GM21367 (cell line): ENCODE results near the gene USP35.

Source experiments
- ATAC-seq: cut with Tn5 transposase; IDR thresholded peaks from one replicate; pipeline ENCODE4 v1.9.1; 2021; ENCODE audit not compliant: unreplicated experiment

Gene USP35

DNA sequence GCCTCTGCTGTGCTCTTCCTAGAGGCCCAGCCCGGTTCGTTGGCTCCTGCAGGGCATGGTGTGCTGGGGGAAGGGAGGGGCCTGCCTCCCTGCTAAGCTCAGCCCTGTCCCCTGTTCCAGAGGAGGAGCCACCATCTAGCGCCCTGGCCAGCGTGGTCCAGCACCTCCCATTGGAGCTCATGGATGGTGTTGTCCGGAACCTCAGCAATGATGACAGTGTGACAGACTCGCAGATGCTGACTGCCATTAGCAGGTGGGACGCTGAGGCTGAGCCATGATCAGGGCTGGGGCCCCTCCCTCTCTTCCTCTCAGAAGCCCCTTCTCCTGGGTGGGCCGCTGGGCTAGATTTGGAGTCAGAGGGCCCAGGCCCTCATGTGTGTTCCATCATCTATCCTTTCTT is 9.1 kb downstream of the USP35 start:
- no peak for ATAC-seq

DNA sequence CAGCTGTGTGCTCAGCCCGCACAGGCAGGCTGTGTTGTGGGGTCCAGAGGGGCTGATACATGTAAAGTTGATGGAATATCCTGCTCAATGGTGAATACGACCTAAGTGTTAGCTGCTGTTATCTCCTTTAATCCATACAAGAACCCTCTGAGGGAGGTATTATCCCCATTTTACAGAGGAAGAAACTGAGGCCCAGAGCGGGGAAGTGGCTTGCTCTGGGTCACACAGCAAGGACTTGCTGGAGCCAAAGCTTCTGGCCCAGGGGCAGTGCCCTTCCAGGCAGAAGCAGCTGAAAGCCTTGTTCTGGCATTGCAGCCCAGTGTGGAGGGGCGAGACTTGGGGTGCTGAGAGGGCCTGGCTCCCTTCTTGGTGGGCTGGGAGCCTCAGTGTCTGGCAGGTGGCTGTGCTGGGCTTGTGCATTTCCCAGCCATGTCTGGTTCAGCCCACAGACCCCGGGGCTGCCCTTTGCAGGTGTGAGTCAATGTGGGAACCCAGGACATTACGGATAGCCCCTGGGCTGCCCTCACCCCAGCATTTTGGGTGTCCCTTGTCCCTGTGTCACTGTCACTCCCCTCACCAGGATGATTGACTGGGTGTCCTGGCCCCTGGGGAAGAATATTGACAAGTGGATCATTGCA is 10.4 kb downstream of the USP35 start:
- no peak for ATAC-seq

DNA sequence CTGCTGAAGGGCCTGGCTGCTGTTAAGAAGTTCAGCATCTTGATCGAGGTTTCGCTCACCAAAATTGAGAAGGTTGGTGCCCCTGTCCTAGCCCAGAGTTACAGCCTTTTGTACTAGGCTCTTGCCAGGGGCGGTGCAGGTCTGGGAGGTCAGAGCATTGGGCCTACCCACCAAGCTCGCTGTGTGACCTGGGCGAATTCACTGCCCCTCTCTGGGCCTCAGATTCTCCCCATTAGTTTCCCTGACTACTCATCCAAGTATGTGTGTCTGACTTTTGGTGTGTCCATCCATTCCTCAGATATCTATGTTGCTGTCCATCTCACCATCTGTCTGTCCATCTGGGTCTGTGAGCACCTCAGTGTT is 10.9 kb downstream of the USP35 start:
- ATAC-seq, result no peak

DNA sequence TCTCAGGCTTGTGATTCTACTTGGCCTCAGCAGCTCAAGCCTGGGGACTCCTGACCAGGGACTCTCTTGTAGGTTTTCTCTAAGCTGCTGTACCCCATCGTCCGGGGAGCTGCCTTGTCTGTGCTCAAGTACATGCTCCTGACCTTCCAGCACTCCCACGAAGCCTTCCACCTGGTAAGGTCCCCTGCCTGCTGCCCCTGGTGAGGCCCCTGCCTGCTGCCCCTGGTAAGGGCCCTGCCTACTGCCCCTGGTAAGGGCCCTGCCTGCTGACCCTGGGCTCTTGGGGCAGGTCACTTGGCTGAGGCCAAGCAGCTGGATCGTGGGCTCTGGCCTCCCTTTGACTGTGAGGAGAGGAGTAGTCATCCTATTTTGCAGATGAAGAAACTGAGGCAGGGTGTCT is 11.3 kb downstream of the USP35 start:
- no peak for ATAC-seq

GRCh38 chr11:78200553-78200952 is 11.8 kb downstream of the USP35 start:
- no peak for ATAC-seq

DNA sequence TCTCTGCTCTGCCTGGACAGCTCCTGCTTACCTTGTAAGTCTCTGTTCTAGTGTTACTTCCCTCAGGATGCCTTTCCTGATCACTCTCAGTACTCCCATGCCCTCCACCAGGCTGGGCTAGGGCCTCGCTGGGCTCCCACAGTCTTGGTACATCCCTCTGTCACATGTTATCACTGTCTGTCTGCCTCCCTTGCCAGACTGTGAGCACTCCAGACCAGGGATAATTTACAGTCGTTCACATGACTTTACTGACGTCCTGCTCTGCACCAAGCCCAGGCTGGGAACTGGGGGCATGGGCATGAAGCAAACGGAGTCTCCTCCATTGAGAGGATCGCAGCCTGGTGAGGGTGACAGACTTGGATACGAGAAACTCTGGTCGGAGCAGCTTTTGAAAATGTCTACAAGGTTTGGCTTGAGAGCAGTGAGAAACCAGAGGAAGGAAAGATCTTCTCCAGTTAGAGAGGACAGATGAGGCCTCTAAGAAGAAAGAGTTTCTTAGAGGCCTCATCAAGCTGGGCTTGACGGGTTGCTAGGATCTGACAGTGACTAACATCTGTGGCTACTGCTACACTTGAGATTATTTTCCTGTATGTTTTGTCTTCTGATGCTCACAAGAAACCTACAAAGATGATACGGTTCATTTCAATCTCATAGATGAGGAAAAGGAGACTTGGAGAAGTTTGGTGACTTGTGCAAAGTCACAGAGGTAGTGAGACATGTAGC is 12.5 kb downstream of the USP35 start:
- no peak for ATAC-seq

DNA sequence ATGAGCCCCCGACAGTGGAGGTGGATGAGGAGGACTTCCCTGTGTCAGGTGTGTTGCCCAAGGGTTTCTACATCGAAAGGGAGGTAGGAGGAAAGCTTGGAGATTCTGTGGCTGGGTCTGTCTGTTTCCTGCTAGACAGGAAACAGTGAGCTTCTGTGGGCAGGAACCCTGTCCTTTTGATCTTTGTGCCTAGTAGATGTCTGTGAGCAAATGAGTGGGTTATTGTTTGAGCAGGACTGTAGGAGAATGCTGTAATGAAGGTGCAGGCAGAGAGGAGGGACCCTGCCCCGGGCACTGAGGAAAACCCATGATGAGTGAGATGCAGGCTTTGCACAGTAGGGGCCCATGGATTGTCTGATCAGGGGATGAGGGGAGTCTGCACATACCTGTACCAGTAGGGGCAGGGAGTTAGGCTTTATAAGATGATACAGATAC is 14.0 kb downstream of the USP35 start:
- ATAC-seq, result no peak

DNA sequence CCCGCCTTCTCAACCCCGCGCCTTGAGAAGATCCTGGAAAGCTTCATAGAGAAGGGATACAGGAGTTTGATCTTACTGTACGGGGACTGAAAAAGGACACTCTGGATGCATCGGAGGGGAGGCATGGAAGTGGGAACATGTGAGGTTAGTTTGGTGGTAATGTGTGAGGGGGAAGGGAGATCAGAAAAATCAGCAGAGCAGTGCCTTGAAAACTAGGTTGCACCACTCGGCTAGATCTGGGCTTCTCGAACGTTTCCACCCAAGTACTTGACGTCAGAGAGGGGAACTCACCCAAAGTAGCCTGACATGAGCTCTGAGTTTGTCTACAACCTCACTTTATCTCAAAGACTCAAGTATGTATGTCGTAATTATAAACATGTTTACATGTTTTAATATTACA is 14.5 kb downstream of the USP35 start:
- ATAC-seq, result no peak

DNA sequence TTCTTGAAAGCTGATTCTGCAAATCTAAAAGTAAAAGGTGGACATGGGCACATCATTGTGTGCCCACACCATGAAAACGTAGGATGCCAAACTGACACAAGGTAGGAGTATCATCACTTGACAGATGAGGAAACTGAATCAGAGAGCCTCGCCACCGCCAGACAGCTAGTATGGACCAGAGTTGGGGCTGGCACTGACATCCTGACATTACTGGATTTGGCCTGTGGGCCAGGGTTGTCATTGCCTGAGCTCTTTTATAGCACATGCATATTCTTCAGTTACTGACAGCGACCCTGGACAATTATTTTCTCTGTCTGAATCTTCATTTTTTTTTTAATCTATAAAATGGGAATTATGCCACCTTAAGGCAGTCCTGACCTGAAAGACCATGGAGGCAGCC is 16.5 kb downstream of the USP35 start:
- no peak for ATAC-seq

DNA sequence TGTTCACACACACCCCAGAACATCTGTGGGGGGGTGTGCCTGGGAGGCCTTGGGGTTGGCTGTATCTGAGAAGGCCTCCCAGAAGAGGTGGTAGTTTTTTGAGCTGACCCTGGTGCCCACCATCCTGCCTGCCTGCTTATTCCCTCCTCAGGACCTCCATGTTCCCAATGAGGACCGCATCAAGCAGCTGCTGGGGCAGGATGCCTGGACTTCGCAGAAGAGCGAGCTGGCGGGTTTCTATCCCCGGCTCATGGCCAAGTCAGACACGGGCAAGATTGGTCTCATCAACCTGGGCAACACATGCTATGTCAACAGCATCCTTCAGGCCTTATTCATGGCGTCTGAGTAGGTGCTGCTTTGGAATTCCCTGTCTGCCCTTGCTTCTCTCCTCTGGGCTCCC is 17.0 kb downstream of the USP35 start:
- no peak for ATAC-seq

GRCh38 chr11:78207532-78208256 is 19.0 kb downstream of the USP35 start:
- no peak for ATAC-seq

DNA sequence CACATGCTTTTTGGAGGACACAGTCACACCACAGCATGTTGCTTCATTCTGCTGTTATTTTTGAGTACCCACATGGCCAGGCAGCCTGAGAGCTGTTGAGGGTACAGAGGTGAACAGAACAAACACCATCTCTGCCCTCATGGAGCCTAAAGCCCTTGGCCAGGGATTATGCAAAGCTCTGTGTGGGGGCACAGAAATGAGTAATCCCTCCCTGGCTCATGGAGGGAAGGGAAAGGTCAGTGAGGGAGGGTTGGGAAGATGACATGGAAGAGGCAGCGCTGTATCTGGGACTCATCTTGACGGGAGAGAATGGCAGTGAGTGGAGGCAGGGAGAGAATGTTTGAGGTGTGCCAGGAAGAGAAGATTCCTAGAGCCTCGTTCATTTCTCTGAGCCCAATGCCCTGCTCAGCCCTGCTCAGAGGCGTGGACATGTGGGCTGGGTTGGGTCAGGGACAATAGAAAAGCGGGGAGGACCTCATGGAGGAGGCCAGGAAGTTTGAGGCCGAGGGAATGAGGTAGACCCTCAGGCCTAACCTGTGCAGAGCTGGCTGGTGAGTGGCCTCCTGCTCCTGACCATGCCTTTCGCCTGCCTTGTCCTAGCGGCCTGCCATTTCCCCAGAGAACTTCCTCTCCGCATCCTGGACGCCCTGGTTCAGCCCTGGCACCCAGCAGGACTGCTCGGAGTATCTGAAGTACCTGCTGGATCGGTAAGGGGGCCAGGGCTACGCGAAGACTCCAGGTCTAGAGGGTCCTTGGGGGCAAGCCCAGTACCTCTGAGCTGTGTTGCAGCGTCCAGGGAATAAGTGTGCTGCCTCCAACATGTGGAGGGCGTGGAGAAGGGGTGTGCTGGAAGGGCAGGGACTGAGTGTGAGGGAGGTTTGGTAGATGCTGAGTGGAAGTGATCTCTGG is 19.8 kb downstream of the USP35 start:
- no peak for ATAC-seq

- no peak for ATAC-seq
Measured at GRCh38 chr11:78209478-78209877, 20.8 kb downstream of the USP35 start.

DNA sequence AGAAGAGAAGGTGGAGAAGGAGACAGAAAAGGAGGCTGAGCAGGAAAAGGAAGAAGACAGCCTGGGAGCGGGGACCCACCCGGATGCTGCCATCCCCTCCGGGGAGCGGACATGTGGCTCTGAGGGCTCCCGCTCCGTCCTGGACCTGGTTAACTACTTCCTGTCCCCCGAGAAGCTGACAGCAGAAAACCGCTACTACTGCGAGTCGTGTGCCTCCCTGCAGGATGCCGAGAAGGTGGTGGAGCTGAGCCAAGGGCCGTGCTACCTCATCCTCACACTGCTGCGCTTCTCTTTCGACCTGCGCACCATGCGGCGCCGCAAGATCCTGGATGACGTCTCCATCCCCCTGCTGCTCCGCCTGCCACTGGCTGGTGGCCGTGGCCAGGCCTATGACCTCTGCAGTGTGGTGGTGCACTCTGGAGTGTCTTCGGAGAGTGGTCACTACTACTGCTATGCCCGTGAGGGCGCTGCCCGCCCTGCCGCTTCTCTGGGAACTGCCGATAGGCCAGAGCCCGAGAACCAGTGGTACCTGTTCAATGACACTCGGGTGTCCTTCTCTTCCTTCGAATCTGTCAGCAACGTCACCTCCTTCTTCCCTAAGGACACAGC is 21.4 kb downstream of the USP35 start:
- no peak for ATAC-seq

- no peak for ATAC-seq
Measured at GRCh38 chr11:78211565-78211964, 22.8 kb downstream of the USP35 start.

GRCh38 chr11:78212586-78213371 is 24.1 kb downstream of the USP35 start:
- ATAC-seq, result no peak

GRCh38 chr11:78213526-78214330 is 25.0 kb downstream of the USP35 start:
- no peak for ATAC-seq

DNA sequence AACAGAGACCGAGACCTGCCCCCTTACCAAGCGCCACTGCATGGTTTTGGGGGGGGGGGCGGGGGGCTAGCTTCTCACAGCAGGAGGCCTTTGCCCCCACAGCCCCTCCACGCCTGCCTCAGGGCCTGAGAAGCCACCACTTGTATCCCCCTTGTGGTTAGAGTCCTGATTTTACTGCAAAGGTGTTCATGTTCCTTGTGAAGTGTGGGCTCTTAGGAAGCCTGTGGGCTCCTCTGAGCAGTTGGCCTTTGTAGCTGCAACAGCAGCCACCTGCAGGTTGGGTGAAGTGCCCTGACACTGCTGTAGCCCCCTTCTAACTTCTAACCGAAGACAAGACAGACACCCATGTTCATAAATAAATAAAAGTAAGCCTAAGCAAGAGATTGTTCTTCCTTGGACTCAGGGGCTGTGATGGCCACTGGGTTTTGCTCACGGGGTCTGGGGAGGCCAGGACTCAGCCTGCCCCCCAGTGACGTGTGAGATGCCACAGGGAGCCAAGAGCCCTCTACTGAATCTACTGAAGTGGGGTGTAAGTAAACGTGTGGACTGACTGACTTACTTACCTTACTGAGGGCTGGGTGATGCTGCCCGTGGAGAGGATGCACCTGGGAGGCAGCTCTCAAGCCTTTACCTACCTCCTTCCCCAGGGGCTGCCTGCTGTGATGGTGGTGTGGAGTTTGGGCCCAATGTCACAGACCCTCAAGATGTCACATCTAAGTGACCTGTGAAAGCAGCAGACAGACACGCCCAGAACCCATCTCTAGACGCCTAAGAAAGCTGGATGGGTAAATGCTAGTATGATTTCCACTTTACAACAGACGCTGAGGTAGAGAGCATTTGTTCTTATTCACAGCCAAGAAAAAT is 25.8 kb downstream of the USP35 start:
- no peak for ATAC-seq
